Retina (tissue), 1 donor: ENCODE measurements around the gene COA3.
A peak's percentile ranks its signal among the peaks of the same experiment; 100 is the strongest.

Experiments
- DNase-seq: peaks from one replicate; pipeline ENCODE4 v3.0.0-alpha.2; 2016

COA3 gene

GRCh38 chr17:42798383-42799380, at the start of gene COA3, which contains the start of gene CNTD1:
COA3 (minus strand) TSS chr17:42798704; CDS start chr17:42798681, 23 bp downstream.
CNTD1 (plus strand) TSS chr17:42798861; CDS start chr17:42799068, 207 bp downstream.
- DNase-seq: peak; percentile 91

- no peak for DNase-seq
Measured at GRCh38 chr17:42848093-42848492, 49.6 kb upstream of the COA3 start.

GRCh38 chr17:42846594-42847280, 48.2 kb upstream of the COA3 start:
- DNase-seq: no peak

GRCh38 chr17:42845918-42846593, 47.6 kb upstream of the COA3 start:
- no peak for DNase-seq

- DNase-seq: no peak
Measured at GRCh38 chr17:42845556-42845917, 47.0 kb upstream of the COA3 start.

GRCh38 chr17:42844761-42845555, 46.5 kb upstream of the COA3 start:
- no peak for DNase-seq

GRCh38 chr17:42844271-42844670, 45.8 kb upstream of the COA3 start, which contains the start of gene AOC2:
AOC2 (plus strand) TSS chr17:42844580; CDS start chr17:42844627, 47 bp downstream.
- DNase-seq: no peak

- DNase-seq: peak; percentile 53
Measured at GRCh38 chr17:42843358-42843934, 44.9 kb upstream of the COA3 start.

GRCh38 chr17:42841975-42842685, 43.6 kb upstream of the COA3 start:
- DNase-seq: no peak

- DNase-seq: no peak
Measured at GRCh38 chr17:42835732-42836131, 37.2 kb upstream of the COA3 start.

- DNase-seq: no peak
Measured at GRCh38 chr17:42833767-42834422, 35.4 kb upstream of the COA3 start.

- DNase-seq: peak; percentile 99
Measured at GRCh38 chr17:42832934-42833766, 34.6 kb upstream of the COA3 start, which contains the start of gene PSME3. PSME3 (plus strand) TSS chr17:42833397; CDS start chr17:42833632, 235 bp downstream.

- no peak for DNase-seq
Measured at GRCh38 chr17:42832213-42832933, 33.9 kb upstream of the COA3 start.

- DNase-seq: no peak
Measured at GRCh38 chr17:42830971-42831370, 32.5 kb upstream of the COA3 start.

- no peak for DNase-seq
Measured at GRCh38 chr17:42827472-42827871, 29.0 kb upstream of the COA3 start.

GRCh38 chr17:42821176-42821575, 22.7 kb upstream of the COA3 start:
- no peak for DNase-seq

GRCh38 chr17:42819939-42820535, 21.5 kb upstream of the COA3 start:
- peak; percentile 25 for DNase-seq

GRCh38 chr17:42818379-42818778, 19.9 kb upstream of the COA3 start:
- DNase-seq: no peak
